Keratinocyte (primary cell): Measurements from ENCODE around the gene NEB. TPM values are rescaled to one million over a fixed set of nuclear protein-coding genes. Genes with fewer than 3 reads are reported as not detected.

Experiments
- DNase-seq: peaks from one replicate; pipeline ENCODE4 v3.0.0-alpha.2; 2011; ENCODE audit warnings: low read depth, missing footprints, low spot score
- FAIRE-seq: peaks from 2 replicates; lab custom pipeline; 2011; peaks lifted over from hg19 to GRCh38; lab: Jason Lieb, UNC
- H2AFZ ChIP-seq: 2 replicates; pipeline ENCODE4 v1.6.0; 2012; ENCODE audit warnings: low read length, control low read depth, inconsistent platforms; ENCODE audit not compliant: control insufficient read depth
- H3K27ac ChIP-seq: 2 replicates; pipeline ENCODE4 v1.5.1; 2011; ENCODE audit warnings: low read length; ENCODE audit not compliant: control insufficient read depth, insufficient read depth
- H3K27me3 ChIP-seq: 3 replicates; pipeline ENCODE4 v1.6.0; 2011; ENCODE audit warnings: low read length; ENCODE audit not compliant: control insufficient read depth, insufficient read depth; ENCODE audit errors: extremely low read depth
- H3K36me3 ChIP-seq, 2 experiments: 2 replicates in 1 of 2; 3 replicates in 1 of 2; pipeline ENCODE4 v1.5.1; 2011; ENCODE audit warnings: low read length in 2 of 2, mild to moderate bottlenecking in 1 of 2; ENCODE audit not compliant: control insufficient read depth in 2 of 2, insufficient read depth in 2 of 2; ENCODE audit errors: extremely low read depth in 1 of 2
- H3K4me1 ChIP-seq: 3 replicates; pipeline ENCODE4 v1.5.1; 2011; ENCODE audit warnings: low read length; ENCODE audit not compliant: control insufficient read depth, insufficient read depth; ENCODE audit errors: extremely low read depth
- H3K4me2 ChIP-seq: 3 replicates; pipeline ENCODE4 v1.6.0; 2011; ENCODE audit warnings: low read depth, low read length; ENCODE audit not compliant: control insufficient read depth, insufficient read depth; ENCODE audit errors: extremely low read depth
- H3K4me3 ChIP-seq, 3 experiments: fragments of 200-600 bp in 1 of 3; sonication (generic) in 1 of 3; 2 replicates in 2 of 3; 3 replicates in 1 of 3; pipeline ENCODE4 v1.5.1; 2011 to 2016; ENCODE audit warnings: low read length in 3 of 3, mild to moderate bottlenecking in 3 of 3, control low read depth in 2 of 3, inconsistent platforms in 1 of 3, low read depth in 1 of 3, mixed read lengths in 1 of 3, mixed run types in 1 of 3, moderate library complexity in 1 of 3; ENCODE audit not compliant: control insufficient read depth in 2 of 3, insufficient read depth in 2 of 3; ENCODE audit errors: extremely low read depth in 1 of 3
- H3K79me2 ChIP-seq: 2 replicates; pipeline ENCODE4 v1.6.0; 2012; ENCODE audit warnings: low read length; ENCODE audit not compliant: control insufficient read depth, insufficient read depth
- H3K9ac ChIP-seq: 3 replicates; pipeline ENCODE4 v1.6.0; 2011; ENCODE audit warnings: low read length; ENCODE audit not compliant: control insufficient read depth, insufficient read depth; ENCODE audit errors: extremely low read depth
- H3K9me1 ChIP-seq: 3 replicates; pipeline ENCODE4 v1.6.0; 2011; ENCODE audit warnings: low read length; ENCODE audit not compliant: control insufficient read depth, insufficient read depth; ENCODE audit errors: extremely low read depth
- H3K9me3 ChIP-seq: 2 replicates; pipeline ENCODE4 v1.5.1; 2012; ENCODE audit warnings: low read depth, low read length; ENCODE audit not compliant: control insufficient read depth
- H4K20me1 ChIP-seq: 3 replicates; pipeline ENCODE4 v1.6.0; 2011; ENCODE audit warnings: low read length; ENCODE audit not compliant: control insufficient read depth, insufficient read depth; ENCODE audit errors: extremely low read depth
- EZH2 ChIP-seq: IDR thresholded peaks from one replicate; pipeline ENCODE4 v1.6.1; 2012; ENCODE audit warnings: inconsistent platforms, mild to moderate bottlenecking, low read length, moderate library complexity
- dilution Hi-C: fragments of 300-500 bp; cut with MboI; formaldehyde crosslinking; loops from one replicate; pipeline ENCODE4 v1.7.0; 2020; ENCODE audit warnings: low sequenced_read_pairs; ENCODE audit not compliant: extremely low pct_ligation_motif_present
- polyA plus RNA-seq, 5 experiments: library from polyadenylated mRNA; depleted of rRNA in 3 of 5; stranded (reverse) in 3 of 5; stranded (forward) in 1 of 5; unstranded in 1 of 5; fragments of >200 nt; gene quantifications; 1 replicate in 1 of 5; 2 replicates in 3 of 5; 3 replicates in 1 of 5; pipeline versions ENCODE4 v1.2.1 to v1.2.3, GENCODE V29; 2011 to 2012; ENCODE audit warnings: missing spikeins in 2 of 5, low read depth in 1 of 5, low replicate concordance in 1 of 5
- TF ChIP-seq, protein P1 (sequence below), 3 experiments: IDR thresholded peaks in 1 of 3; conservative IDR thresholded peaks in 1 of 3; optimal IDR thresholded peaks in 1 of 3; 2 replicates in 2 of 3; 3 replicates in 1 of 3; pipeline versions ENCODE3 to v1.5.1; 2011; ENCODE audit warnings: low read length in 3 of 3, mild to moderate bottlenecking in 3 of 3, moderate library complexity in 2 of 3, control low read depth in 1 of 3, inconsistent platforms in 1 of 3; ENCODE audit not compliant: insufficient read depth in 2 of 3; ENCODE audit errors: extremely low read depth in 1 of 3

NEB gene
- polyA plus RNA-seq, 1 donor (not counting 4 experiments of a cell fraction or from before 2014, with no cell fraction given): 0.67 TPM

DNA sequence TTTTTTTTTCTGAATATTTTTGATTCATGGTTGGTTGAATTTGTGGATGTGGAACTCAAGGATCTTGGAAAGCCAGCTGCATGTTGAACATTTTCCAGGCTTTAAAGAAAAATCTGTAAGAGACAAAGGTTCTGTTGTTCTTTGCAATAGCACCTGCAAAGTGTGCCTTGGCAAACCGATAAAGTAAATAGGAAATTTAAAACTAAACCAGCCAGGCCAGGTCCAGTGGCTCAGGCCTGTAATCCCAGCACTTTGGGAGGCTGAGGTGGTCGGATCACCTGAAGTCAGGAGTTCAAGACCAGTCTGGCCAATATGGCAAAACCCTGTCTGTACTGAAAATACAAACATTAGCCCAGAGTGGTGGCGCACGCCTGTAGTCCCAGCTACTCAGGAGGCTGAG lies 250.2 kb downstream of the NEB start:
- no peaks in the 10 kb centered on the region for H3K9me3 ChIP-seq
- FAIRE-seq: no peak
- no peak for DNase-seq
- peaks cover 7 to 9% of the 10 kb centered on the region in 2 experiments for H3K36me3 ChIP-seq
- H3K27me3 ChIP-seq: no peaks in the 10 kb centered on the region
- H3K4me3 ChIP-seq: no peak overlapping the region
- H3K4me2 ChIP-seq: no peak overlapping the region
- no peak for TF ChIP-seq EZH2
- TF ChIP-seq, protein P1, sequence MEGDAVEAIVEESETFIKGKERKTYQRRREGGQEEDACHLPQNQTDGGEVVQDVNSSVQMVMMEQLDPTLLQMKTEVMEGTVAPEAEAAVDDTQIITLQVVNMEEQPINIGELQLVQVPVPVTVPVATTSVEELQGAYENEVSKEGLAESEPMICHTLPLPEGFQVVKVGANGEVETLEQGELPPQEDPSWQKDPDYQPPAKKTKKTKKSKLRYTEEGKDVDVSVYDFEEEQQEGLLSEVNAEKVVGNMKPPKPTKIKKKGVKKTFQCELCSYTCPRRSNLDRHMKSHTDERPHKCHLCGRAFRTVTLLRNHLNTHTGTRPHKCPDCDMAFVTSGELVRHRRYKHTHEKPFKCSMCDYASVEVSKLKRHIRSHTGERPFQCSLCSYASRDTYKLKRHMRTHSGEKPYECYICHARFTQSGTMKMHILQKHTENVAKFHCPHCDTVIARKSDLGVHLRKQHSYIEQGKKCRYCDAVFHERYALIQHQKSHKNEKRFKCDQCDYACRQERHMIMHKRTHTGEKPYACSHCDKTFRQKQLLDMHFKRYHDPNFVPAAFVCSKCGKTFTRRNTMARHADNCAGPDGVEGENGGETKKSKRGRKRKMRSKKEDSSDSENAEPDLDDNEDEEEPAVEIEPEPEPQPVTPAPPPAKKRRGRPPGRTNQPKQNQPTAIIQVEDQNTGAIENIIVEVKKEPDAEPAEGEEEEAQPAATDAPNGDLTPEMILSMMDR (optimal IDR thresholded peaks at IDR 0.05 in 1 of 3, IDR thresholded peaks at IDR 0.05 in 1 of 3, conservative IDR thresholded peaks at IDR 0.05 in 1 of 3; ENCODE audit: extremely low read depth in 1 of 3, insufficient read depth in 2 of 3, low read length in 3 of 3): no peak
- H2AFZ ChIP-seq: no peak overlapping the region
- H4K20me1 ChIP-seq: no peaks in the 10 kb centered on the region
- no peak overlapping the region for H3K9ac ChIP-seq
- H3K27ac ChIP-seq: no peak overlapping the region
- no peaks in the 10 kb centered on the region for H3K79me2 ChIP-seq
- H3K9me1 ChIP-seq: no peaks in the 10 kb centered on the region
- no peaks in the 10 kb centered on the region for H3K4me1 ChIP-seq
- dilution Hi-C loops: no loop called here

DNA sequence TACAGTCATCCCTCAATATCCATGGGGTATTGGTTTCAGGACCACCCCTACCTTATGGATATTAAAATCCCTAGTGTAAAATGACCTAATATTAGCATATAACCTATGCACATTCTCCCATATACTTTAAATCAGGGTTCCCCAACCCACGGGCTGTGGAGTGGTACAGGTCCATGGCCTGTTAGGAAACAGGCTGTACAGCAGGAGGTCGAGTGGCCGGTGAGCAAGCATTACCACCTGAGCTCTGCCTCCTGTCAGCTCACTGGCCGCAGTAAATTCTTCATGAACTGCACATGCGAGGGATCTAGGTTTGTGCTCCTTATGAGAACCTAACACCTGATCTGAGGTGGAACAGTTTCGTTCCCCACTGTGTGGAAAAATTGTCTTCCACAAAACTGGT lies 250.7 kb downstream of the NEB start:
- H3K36me3 ChIP-seq: peaks cover 7 to 9% of the 10 kb centered on the region in 2 experiments
- FAIRE-seq: no peak
- dilution Hi-C loops: no loop called here

More for the DNA sequence above, 250.7 kb downstream of the NEB start:
- Histone ChIP-seq H3K9ac (no peak overlapping the region), H3K4me1 (no peaks in the 10 kb centered on the region), H3K4me3 (no peak overlapping the region), H3K4me2 (no peak overlapping the region), H3K79me2 (no peaks in the 10 kb centered on the region), H2AFZ (no peak overlapping the region), H3K9me3 (no peaks in the 10 kb centered on the region), H4K20me1 (no peaks in the 10 kb centered on the region), H3K27me3 (no peaks in the 10 kb centered on the region), H3K9me1 (no peaks in the 10 kb centered on the region), H3K27ac (no peak overlapping the region)
- no peak for DNase-seq
- no peak for TF ChIP-seq EZH2
- TF ChIP-seq, protein P1 (optimal IDR thresholded peaks at IDR 0.05 in 1 of 3, IDR thresholded peaks at IDR 0.05 in 1 of 3, conservative IDR thresholded peaks at IDR 0.05 in 1 of 3; ENCODE audit: extremely low read depth in 1 of 3, insufficient read depth in 2 of 3, low read length in 3 of 3): no peak
